Keratinocyte (primary cell): Measurements from ENCODE around the gene ADGRA1. TPM values are rescaled to one million over a fixed set of nuclear protein-coding genes. Genes with fewer than 3 reads are reported as not detected.

ENCODE experiments used
- DNase-seq: peaks from one replicate; pipeline ENCODE4 v3.0.0-alpha.2; 2011; ENCODE audit warnings: low read depth, missing footprints, low spot score
- FAIRE-seq: peaks from 2 replicates; lab custom pipeline; 2011; peaks lifted over from hg19 to GRCh38; lab: Jason Lieb, UNC
- H2AFZ ChIP-seq: 2 replicates; pipeline ENCODE4 v1.6.0; 2012; ENCODE audit warnings: low read length, control low read depth, inconsistent platforms; ENCODE audit not compliant: control insufficient read depth
- H3K27ac ChIP-seq: 2 replicates; pipeline ENCODE4 v1.5.1; 2011; ENCODE audit warnings: low read length; ENCODE audit not compliant: control insufficient read depth, insufficient read depth
- H3K27me3 ChIP-seq: 3 replicates; pipeline ENCODE4 v1.6.0; 2011; ENCODE audit warnings: low read length; ENCODE audit not compliant: control insufficient read depth, insufficient read depth; ENCODE audit errors: extremely low read depth
- H3K36me3 ChIP-seq, 2 experiments: 2 replicates in 1 of 2; 3 replicates in 1 of 2; pipeline ENCODE4 v1.5.1; 2011; ENCODE audit warnings: low read length in 2 of 2, mild to moderate bottlenecking in 1 of 2; ENCODE audit not compliant: control insufficient read depth in 2 of 2, insufficient read depth in 2 of 2; ENCODE audit errors: extremely low read depth in 1 of 2
- H3K4me1 ChIP-seq: 3 replicates; pipeline ENCODE4 v1.5.1; 2011; ENCODE audit warnings: low read length; ENCODE audit not compliant: control insufficient read depth, insufficient read depth; ENCODE audit errors: extremely low read depth
- H3K4me2 ChIP-seq: 3 replicates; pipeline ENCODE4 v1.6.0; 2011; ENCODE audit warnings: low read depth, low read length; ENCODE audit not compliant: control insufficient read depth, insufficient read depth; ENCODE audit errors: extremely low read depth
- H3K4me3 ChIP-seq, 3 experiments: fragments of 200-600 bp in 1 of 3; sonication (generic) in 1 of 3; 2 replicates in 2 of 3; 3 replicates in 1 of 3; pipeline ENCODE4 v1.5.1; 2011 to 2016; ENCODE audit warnings: low read length in 3 of 3, mild to moderate bottlenecking in 3 of 3, control low read depth in 2 of 3, inconsistent platforms in 1 of 3, low read depth in 1 of 3, mixed read lengths in 1 of 3, mixed run types in 1 of 3, moderate library complexity in 1 of 3; ENCODE audit not compliant: control insufficient read depth in 2 of 3, insufficient read depth in 2 of 3; ENCODE audit errors: extremely low read depth in 1 of 3
- H3K79me2 ChIP-seq: 2 replicates; pipeline ENCODE4 v1.6.0; 2012; ENCODE audit warnings: low read length; ENCODE audit not compliant: control insufficient read depth, insufficient read depth
- H3K9ac ChIP-seq: 3 replicates; pipeline ENCODE4 v1.6.0; 2011; ENCODE audit warnings: low read length; ENCODE audit not compliant: control insufficient read depth, insufficient read depth; ENCODE audit errors: extremely low read depth
- H3K9me1 ChIP-seq: 3 replicates; pipeline ENCODE4 v1.6.0; 2011; ENCODE audit warnings: low read length; ENCODE audit not compliant: control insufficient read depth, insufficient read depth; ENCODE audit errors: extremely low read depth
- H3K9me3 ChIP-seq: 2 replicates; pipeline ENCODE4 v1.5.1; 2012; ENCODE audit warnings: low read depth, low read length; ENCODE audit not compliant: control insufficient read depth
- H4K20me1 ChIP-seq: 3 replicates; pipeline ENCODE4 v1.6.0; 2011; ENCODE audit warnings: low read length; ENCODE audit not compliant: control insufficient read depth, insufficient read depth; ENCODE audit errors: extremely low read depth
- CTCF ChIP-seq, 3 experiments: IDR thresholded peaks in 1 of 3; conservative IDR thresholded peaks in 1 of 3; optimal IDR thresholded peaks in 1 of 3; 2 replicates in 2 of 3; 3 replicates in 1 of 3; pipeline versions ENCODE3 to v1.5.1; 2011; ENCODE audit warnings: low read length in 3 of 3, mild to moderate bottlenecking in 3 of 3, moderate library complexity in 2 of 3, control low read depth in 1 of 3, inconsistent platforms in 1 of 3; ENCODE audit not compliant: insufficient read depth in 2 of 3; ENCODE audit errors: extremely low read depth in 1 of 3
- EZH2 ChIP-seq: IDR thresholded peaks from one replicate; pipeline ENCODE4 v1.6.1; 2012; ENCODE audit warnings: inconsistent platforms, mild to moderate bottlenecking, low read length, moderate library complexity
- dilution Hi-C: fragments of 300-500 bp; cut with MboI; formaldehyde crosslinking; loops from one replicate; pipeline ENCODE4 v1.7.0; 2020; ENCODE audit warnings: low sequenced_read_pairs; ENCODE audit not compliant: extremely low pct_ligation_motif_present
- polyA plus RNA-seq, 5 experiments: library from polyadenylated mRNA; depleted of rRNA in 3 of 5; stranded (reverse) in 3 of 5; stranded (forward) in 1 of 5; unstranded in 1 of 5; fragments of >200 nt; gene quantifications; 1 replicate in 1 of 5; 2 replicates in 3 of 5; 3 replicates in 1 of 5; pipeline versions ENCODE4 v1.2.1 to v1.2.3, GENCODE V29; 2011 to 2012; ENCODE audit warnings: missing spikeins in 2 of 5, low read depth in 1 of 5, low replicate concordance in 1 of 5

ADGRA1 gene
- polyA plus RNA-seq, 1 donor (not counting 4 experiments of a cell fraction or from before 2014, with no cell fraction given): not detected

DNA sequence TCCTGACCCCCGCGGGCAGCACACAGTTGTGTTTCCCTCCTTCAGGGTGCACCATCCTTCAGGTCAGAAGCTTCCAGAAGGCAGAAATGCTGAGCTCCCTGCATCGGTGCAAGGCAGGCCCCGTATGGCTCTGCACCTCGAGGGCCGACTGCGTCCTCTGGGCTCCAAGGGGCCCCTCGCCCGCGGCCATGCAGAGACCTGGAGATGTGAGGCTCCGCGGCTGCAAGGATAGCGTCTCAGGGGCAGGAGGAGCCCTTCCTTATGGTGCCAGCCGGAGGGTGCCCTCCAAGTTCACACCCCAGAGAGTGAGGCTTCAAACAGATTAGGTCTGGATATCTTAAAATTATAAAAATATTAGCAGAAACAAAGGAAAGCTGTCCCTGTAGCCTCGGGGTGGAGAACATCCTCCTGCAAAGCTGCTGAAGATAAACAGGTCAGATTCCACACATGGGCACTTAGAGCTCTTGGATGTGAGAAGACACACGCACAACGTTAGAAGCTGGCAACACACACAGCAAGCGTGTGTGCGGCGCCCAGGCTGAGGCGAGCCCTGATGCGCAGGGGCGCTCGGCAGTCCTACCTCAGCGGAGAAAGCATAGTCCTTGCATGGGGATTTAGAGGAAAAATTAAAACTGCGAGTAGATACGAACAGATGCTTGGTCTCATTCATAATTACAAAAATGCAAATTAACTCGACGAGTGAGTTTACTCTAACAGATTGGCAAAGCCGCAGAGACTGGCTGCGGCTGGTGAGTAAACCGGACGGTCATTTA is 92.7 kb downstream of the ADGRA1 start:
- Histone ChIP-seq H3K9me3 (peaks cover 21% of the 10 kb centered on the region), H3K4me2 (no peak overlapping the region), H4K20me1 (no peaks in the 10 kb centered on the region), H3K36me3 (no peaks in the 10 kb centered on the region), H3K27me3 (no peaks in the 10 kb centered on the region), H3K4me3 (no peak overlapping the region), H2AFZ (no peak overlapping the region), H3K9me1 (no peaks in the 10 kb centered on the region), H3K79me2 (no peaks in the 10 kb centered on the region), H3K27ac (no peak overlapping the region), H3K4me1 (no peaks in the 10 kb centered on the region), H3K9ac (no peak overlapping the region)
- dilution Hi-C loops: no loop called here
- no peak for FAIRE-seq
- TF ChIP-seq CTCF (optimal IDR thresholded peaks at IDR 0.05 in 1 of 3, IDR thresholded peaks at IDR 0.05 in 1 of 3, conservative IDR thresholded peaks at IDR 0.05 in 1 of 3; ENCODE audit: extremely low read depth in 1 of 3, insufficient read depth in 2 of 3, low read length in 3 of 3): no peak
- TF ChIP-seq EZH2: no peak
- DNase-seq: no peak

DNA sequence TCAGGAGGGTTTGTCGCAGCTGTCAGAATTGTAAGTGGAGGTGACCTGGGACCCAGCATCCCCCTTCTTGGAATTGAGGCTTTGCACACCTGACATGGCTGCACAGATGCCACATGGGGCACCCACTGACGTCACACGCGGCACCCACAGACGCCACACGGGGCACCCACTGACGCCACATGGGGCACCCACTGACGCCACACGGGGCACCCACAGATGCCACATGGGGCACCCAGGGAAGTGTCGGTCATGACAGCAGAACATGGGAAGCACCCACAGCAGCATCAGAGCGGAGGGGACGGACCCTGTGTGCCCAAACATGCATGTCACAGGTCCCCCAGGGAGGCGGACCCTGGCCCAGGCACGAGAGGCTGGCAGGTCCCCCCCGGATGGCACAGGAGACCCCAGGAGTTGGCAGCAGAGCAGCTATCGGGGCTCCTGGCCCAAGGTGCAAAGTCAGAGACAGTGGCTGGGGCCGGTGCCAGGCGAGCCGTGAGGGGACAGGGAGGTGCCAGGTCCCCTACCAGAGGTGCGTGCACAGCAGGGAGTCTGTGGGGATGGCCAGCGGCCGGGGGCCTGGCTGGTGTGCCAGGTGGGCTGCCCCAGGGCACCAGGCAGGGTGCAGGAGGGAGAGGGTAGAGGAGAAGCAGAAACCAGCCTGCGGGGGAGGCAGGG is 93.4 kb downstream of the ADGRA1 start:
- no peak overlapping the region for H3K9ac ChIP-seq
- H3K79me2 ChIP-seq: no peaks in the 10 kb centered on the region
- no peaks in the 10 kb centered on the region for H3K27me3 ChIP-seq
- H3K4me3 ChIP-seq: no peak overlapping the region
- H3K27ac ChIP-seq: no peak overlapping the region
- H3K9me1 ChIP-seq: no peaks in the 10 kb centered on the region
- H3K4me1 ChIP-seq: no peaks in the 10 kb centered on the region
- H4K20me1 ChIP-seq: no peaks in the 10 kb centered on the region
- DNase-seq (no peak), FAIRE-seq (no peak)
- no peak overlapping the region for H2AFZ ChIP-seq
- H3K9me3 ChIP-seq: peaks cover 21% of the 10 kb centered on the region
- dilution Hi-C loops: no loop called here
- H3K36me3 ChIP-seq: no peaks in the 10 kb centered on the region
- no peak for TF ChIP-seq CTCF (optimal IDR thresholded peaks at IDR 0.05 in 1 of 3, IDR thresholded peaks at IDR 0.05 in 1 of 3, conservative IDR thresholded peaks at IDR 0.05 in 1 of 3; ENCODE audit: extremely low read depth in 1 of 3, insufficient read depth in 2 of 3, low read length in 3 of 3)
- no peak for TF ChIP-seq EZH2
- no peak overlapping the region for H3K4me2 ChIP-seq

Other genes starting within 250 kb of the ADGRA1 start
- gene CFAP46, start 145.4 kb upstream of the ADGRA1 start, polyA plus RNA-seq: 0.55 to 1.00 TPM (median 0.94 TPM) in 3 replicates
- 0.02 to 0.32 TPM (median 0.20 TPM) in 3 replicates for gene KNDC1, start 72.3 kb downstream of the ADGRA1 start, polyA plus RNA-seq
- not detected in 3 replicates for gene UTF1, start 142.3 kb downstream of the ADGRA1 start, polyA plus RNA-seq
- not detected in 3 replicates for gene VENTX, start 149.9 kb downstream of the ADGRA1 start, polyA plus RNA-seq
- gene ADAM8, start 188.9 kb downstream of the ADGRA1 start, polyA plus RNA-seq: 24.9 to 55.4 TPM (median 42.0 TPM) in 3 replicates
- 38.0 to 55.8 TPM (median 48.2 TPM) in 3 replicates for gene TUBGCP2, start 220.9 kb downstream of the ADGRA1 start, polyA plus RNA-seq
- gene ZNF511, start 221.0 kb downstream of the ADGRA1 start, polyA plus RNA-seq: 15.3 to 22.0 TPM (median 20.2 TPM) in 3 replicates
- not detected in 3 replicates for gene CALY, start 249.0 kb downstream of the ADGRA1 start, polyA plus RNA-seq